Skeletal muscle cell (primary cell): ENCODE data around the gene PABPC1L.
A peak's percentile ranks its signal among the peaks of the same experiment; 100 is the strongest.

ENCODE experiments used
- DNase-seq: peaks from one replicate; pipeline ENCODE4 v3.0.0-alpha.2; 2010; ENCODE audit warnings: low read depth
- H3K4me3 ChIP-seq: 2 replicates; pipeline ENCODE4 v1.5.1; 2011; ENCODE audit warnings: low read depth, mild to moderate bottlenecking, control low read depth, low read length, moderate library complexity

PABPC1L gene

DNA sequence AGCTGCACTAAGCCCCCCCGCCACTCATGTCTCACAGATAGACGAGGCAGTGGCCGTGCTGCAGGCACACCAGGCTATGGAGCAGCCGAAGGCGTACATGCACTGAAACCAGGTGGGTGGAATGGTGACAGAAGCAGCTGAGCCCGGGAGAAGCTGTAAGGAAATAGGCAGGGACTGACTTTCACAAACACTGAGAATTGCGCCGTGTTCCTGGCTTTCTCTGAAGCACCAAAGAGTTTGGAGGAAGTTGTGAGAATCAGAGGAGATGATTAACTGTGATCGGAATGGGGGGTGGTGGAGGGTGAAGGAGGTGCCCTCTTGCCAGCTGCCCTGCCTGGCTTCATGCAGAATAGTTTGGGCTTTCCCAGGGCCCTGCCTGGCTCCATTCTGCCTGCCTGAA lies 28.8 kb downstream of the PABPC1L start:
- H3K4me3 ChIP-seq, result no peak overlapping the region
- DNase-seq, result no peak

DNA sequence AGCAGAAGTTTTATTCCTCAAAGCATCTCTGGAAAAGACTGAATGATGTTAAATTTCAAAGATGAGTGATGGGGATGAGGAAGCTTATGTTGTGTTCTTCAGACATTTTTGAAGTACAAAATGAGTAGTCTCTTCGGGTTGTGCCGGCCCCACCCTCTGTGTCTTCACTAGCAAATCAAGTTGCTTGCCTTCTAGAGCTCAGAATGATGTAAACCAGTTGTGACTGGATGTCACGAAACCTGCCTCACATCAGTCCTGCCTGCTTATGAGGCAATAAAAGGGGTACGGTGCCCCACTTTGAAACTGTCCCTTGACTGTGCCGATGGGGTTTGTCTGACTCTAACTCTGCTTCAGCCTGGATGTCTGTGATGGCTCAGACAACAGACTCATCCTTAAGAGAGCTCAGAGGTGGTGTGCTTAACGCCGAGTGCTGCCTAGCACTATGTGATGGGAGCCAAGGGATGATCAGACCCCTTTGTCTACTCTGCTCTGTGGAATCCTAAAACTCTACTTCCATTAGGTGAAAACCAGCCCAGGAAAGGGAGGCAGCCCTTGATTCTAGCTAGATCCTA lies 31.3 kb downstream of the PABPC1L start:
- no peak for DNase-seq
- no peak overlapping the region for H3K4me3 ChIP-seq

DNA sequence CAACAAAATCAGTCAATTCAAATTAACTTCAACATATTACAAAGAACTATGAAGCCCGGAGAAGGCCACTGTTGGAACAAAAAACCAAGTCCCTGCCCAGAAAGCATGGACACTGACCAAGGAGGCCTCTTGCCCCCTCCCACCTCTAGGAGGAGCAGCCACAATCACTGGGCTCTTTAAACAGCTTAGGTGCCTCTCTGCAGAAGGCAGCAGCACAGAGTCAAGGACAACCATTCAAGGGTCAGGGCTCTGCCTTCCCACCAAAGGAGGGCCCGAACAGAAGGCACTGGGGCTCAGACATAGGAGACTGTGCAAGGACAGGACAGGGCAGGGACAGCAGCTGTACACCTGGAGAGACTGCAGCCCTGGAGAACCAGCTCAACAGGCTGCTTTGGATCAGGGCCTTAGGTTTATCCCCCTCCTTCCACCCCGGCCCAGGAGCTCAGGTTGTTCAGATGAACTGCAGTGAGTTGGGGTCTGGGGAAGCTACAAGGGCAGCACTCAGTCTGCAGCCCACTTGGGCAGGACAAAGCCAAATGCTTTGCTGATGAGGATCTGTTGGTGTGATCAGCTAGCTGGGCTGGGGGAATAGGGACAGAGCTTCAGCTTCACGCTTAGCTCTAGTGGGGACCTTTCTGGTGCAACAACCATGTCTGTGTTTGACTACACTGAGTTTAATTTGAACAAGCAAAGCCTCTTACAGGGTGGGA lies 32.6 kb downstream of the PABPC1L start:
- no peak for DNase-seq
- no peak overlapping the region for H3K4me3 ChIP-seq

GRCh38 chr20:44943828-44944227 lies 34.0 kb downstream of the PABPC1L start:
- H3K4me3 ChIP-seq, result no peak overlapping the region
- no peak for DNase-seq

- DNase-seq, result no peak
- H3K4me3 ChIP-seq, result no peak overlapping the region
These were observed 35.4 kb downstream of the PABPC1L start for GRCh38 chr20:44945261-44945660.

- DNase-seq, result no peak
- H3K4me3 ChIP-seq, result no peak overlapping the region
These were observed 36.5 kb downstream of the PABPC1L start for GRCh38 chr20:44946271-44946852.

DNA sequence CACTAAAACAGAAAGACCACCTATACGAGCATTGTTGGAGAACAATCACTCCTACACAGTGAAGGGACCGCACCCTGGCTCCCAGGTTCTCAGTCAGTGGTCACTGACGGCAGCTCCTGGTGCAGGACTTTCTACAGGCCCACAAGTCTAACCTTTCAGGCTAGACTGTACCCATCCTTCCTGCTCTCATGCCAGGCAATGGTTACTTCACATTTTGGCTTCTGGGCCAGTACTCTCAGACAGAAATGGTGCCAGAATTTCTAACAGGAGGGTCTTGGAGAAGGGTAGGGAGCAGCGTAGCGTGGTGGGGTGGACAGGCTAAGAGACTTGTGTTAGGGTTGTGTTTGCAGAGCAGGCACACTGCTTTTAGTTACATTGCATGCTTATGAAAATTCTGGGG lies 38.2 kb downstream of the PABPC1L start:
- no peak overlapping the region for H3K4me3 ChIP-seq
- DNase-seq, result no peak

- DNase-seq, result no peak
These were observed 38.7 kb downstream of the PABPC1L start for GRCh38 chr20:44948513-44948912.

GRCh38 chr20:44950368-44950767 lies 40.5 kb downstream of the PABPC1L start:
- no peak overlapping the region for H3K4me3 ChIP-seq
- DNase-seq, result no peak

More at GRCh38 chr20:44948513-44948912, 38.7 kb downstream of the PABPC1L start:
- no peak overlapping the region for H3K4me3 ChIP-seq

GRCh38 chr20:44952731-44953130 lies 42.9 kb downstream of the PABPC1L start:
- no peak for DNase-seq

GRCh38 chr20:44954211-44954610 lies 44.4 kb downstream of the PABPC1L start:
- H3K4me3 ChIP-seq, result no peak overlapping the region
- no peak for DNase-seq

More at GRCh38 chr20:44952731-44953130, 42.9 kb downstream of the PABPC1L start:
- H3K4me3 ChIP-seq, result no peak overlapping the region

DNA sequence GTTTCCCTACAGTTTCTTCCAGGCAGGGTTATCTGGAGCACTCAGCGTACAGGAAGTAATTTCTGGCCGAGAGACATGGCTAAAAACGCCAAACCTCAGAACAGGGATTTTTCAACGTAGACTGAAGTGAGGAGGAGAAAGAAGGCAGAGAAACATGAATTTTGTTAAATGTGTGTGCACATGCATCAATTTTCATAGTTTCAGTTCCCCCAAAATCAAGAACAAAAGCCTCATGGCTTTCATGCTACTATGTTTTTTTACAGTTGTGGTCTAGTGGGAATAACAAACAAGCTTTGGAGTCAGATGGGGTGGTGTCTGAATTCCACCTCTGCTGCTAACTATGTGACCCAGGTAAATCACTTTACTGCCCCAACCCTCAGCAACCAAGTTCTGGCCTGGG lies 45.4 kb downstream of the PABPC1L start:
- DNase-seq, result no peak
- no peak overlapping the region for H3K4me3 ChIP-seq

DNA sequence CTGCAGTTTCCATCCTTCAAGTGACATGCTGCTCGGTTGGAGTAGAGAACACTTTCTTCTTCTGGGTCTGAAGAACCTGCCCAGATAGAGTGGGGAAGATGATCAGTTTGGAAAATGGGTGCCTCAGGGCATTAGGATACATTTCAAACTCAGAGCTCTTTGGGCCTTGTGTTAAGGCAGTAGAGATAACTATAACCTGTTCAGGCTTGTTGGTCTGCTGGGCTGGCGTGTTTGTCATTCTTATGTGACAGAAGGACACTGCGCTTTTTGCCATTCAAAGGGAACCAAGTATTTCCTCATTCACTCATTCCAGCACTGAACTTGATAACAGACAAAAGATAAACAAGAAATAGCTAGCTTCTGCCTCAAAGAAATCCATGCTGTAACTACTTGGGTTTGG lies 46.5 kb downstream of the PABPC1L start:
- no peak for DNase-seq
- H3K4me3 ChIP-seq, result no peak overlapping the region

- no peak for DNase-seq
- H3K4me3 ChIP-seq, result no peak overlapping the region
These were observed 48.4 kb downstream of the PABPC1L start for GRCh38 chr20:44958276-44958675.

DNA sequence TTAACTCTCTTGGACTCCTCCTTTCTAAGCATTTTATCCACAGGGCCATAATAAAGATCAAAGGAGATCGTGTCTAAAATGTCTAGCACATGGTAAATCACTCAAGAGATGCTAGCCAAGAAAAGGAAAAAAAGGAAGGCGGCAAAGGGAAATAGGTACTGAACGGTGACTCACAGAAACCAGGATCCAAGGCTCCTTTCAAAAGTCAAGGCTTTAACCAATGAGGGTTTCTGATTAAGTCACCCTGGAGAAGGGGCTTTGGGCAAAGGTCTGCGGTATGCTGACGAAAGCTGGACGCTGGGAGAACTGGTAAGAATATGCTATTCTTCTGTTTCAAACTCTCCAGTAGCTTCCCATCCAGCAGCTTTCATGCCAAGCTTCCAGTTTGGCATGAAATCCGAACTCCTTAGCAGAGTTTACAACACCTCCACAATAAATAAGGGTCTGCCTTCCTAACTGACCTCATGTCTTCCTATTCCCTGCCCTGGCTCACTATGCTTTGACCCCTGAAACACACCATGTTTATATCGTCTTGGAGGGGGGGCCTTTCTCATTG lies 49.3 kb downstream of the PABPC1L start:
- no peak for DNase-seq
- H3K4me3 ChIP-seq, result peak overlapping the region; percentile 72

- no peak for DNase-seq
- H3K4me3 ChIP-seq, result peak overlapping the region; percentile 72
These were observed 49.8 kb downstream of the PABPC1L start for GRCh38 chr20:44959638-44960102.

GRCh38 chr20:44960103-44960852 lies 50.4 kb downstream of the PABPC1L start, which contains the start of gene TOMM34:
Gene TOMM34 (minus strand): TSS chr20:44960397. CDS start chr20:44960333, 64 bp downstream.
- DNase-seq, result peak; percentile 70
- H3K4me3 ChIP-seq, result peak within 1 kb of the TSS; percentile 72

- no peak overlapping the region for H3K4me3 ChIP-seq
- DNase-seq, result no peak
These were observed 51.4 kb downstream of the PABPC1L start for GRCh38 chr20:44961011-44961869.

DNA sequence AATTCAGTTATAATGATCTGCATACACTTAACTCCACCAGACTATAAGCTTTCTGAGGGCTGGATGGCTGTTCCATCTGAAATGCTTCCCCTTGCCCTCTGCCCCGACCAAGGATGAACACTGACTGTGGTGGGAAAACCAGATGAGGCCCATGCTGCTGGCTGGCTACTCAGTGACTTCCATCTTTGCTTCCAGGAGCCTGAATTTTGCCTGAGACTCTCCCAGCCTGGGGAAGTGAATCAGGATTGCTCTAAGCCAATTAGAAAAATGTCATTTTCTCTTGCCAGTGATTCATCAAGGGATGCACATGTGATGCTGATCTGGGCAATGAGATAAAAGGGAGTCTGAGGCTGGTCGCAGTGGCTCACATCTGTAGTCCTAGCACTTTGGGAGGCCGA lies 52.0 kb downstream of the PABPC1L start:
- H3K4me3 ChIP-seq, result no peak overlapping the region
- DNase-seq, result no peak
